Measurements from ENCODE around the gene CNGB1.
"Not testable (repeated sequence)": the region's sequence is repeated elsewhere in the genome, so short reads cannot be mapped to it uniquely, and the experiment has no call there.

Gene CNGB1

DNA sequence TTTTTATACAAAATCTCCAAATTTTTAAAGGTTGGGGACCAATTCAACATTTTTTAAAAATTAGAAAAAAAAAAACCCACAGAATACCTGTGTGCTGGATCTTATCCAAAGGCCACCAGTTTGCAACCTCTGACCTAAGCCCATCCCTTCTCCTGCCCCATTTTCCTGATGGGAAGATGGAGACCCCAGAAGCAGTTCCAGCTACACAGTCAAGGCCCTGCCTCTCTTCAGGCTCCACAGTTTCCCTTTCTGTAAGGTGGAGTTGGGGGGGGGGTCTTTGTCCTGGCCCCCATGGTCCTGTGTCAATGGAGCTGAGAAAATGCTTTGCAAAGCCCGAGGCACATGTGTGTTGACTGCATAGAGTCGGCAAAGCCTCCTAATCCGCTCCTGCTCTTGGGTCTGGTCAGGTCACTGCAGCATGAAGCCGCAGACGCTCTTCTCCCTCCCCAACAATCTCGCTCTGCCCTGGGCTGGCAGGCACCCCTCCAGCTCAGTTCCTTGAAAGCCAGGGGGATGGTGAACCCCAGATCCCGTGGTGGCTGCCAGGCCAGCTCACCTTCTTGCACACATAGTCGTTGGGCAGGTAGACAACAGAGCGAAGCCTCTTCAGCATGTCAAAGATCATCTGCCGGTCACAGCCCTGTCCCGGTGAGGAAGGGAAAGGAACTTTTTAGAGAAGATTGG, 70.0 kb downstream of the CNGB1 start:
- DNase-seq, result no peak

DNA sequence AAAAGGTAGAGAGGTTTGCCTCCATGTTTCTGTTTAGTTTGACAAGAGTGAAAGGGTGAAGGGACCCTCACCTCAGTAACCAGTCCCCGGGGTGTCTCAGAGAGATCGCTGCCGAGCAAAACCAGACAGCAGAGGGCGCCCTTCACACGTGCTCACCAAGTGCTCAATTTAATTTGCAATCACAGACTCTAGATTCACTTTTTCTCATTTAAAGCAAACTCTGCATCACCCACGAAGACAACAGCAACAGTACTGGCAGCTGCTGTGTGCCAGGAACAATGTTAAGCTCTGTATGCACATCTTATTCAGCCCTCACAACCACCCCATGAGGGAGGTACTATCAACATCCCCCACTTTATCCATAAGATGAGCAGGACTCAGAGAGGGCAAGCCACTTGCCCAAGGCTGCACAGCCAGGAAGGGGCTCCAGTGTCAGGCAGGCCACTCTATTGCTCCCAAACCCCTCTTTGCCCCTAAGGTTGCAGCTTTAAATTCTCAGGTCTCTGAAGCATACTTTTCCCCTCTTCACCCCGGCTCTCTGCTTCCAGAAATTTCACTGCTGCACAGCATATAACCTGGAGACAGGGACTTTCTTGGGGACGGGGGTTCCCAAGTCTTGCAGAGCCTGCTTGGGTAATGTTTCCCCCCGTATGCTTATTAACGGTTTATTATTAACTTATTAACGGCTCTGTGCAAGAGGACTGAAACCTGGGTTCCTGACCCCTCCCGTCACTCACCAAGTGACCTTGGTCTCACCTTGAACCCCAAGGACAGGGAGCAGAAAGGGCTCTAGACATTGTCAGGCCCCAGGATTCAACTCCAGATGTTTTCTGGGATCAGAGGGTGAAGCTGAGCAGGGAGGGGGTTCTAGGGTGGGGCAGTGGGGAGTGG, 70.9 kb downstream of the CNGB1 start:
- DNase-seq, result peak; percentile 36

DNA sequence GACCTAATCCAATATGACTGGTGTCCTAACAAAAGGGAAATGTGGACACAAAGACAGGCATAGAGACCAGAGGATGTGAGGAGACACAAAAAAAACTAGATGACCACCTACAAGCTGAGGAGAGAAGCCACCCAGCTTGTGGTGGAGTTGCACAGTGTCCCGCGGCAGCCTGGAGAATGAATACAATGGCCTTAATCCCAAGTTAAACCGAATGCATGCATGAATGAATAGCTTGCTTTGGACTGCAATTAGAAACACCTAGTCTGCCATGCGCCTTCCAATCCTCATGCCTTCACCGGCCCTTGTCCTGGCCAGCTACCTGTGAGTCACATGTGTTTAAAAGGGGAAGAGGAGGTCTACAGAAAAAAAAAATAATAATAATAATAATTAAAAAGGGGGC, 72.0 kb downstream of the CNGB1 start:
- DNase-seq, result no peak

DNA sequence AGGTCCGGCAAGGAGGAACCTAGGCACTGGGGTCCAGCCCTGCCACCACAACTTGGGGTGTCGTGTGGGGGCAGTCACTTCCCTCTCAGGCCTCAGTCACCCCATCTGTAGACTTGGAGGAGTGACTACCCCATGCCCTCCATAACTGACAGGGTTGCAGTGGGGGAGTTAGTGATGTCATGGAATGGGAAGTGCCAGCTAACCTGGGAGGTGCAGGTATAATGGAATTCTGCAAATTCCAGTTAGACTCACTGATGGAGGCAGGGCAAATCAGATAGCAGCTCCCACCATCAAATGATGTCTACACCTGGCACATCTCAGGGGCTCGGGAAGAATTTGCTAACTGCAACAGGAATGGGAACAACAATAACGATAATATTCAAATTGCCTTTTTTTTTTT, 72.9 kb downstream of the CNGB1 start:
- no peak for DNase-seq

DNA sequence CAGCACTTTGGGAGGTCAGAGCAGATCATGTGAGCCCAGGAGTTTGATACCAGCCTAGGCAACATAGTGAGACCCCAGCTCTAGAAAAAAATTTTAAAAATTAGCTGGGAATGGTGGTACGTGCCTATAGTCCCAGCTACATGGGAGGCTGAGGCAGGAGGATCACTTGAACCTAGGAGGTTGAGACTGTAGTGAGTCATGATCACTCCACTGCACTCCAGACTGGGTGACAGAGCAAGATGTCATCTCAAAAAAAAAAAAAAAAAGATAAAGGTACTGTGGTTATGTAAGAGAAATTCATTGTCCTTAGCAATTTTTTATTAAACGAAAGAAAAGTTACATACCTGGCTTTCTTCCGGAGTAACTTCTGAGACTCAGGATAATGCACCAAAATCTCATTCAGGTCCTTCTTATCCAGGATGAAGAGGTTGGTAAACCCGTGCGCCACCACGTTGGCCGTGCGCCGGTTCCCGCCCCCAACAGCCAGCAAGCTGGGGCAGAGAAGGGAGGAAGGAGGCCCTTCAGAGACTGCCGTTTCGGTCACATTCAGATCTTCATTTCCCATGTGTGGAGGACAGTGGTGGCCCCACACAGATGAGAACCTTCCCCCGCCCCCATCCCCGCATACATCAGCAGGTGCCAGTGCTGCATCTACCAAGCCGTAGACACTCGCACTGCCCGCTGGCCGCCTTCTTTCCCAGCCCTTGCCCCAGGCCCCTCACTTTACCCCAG, 73.7 kb downstream of the CNGB1 start:
- no peak for DNase-seq

DNA sequence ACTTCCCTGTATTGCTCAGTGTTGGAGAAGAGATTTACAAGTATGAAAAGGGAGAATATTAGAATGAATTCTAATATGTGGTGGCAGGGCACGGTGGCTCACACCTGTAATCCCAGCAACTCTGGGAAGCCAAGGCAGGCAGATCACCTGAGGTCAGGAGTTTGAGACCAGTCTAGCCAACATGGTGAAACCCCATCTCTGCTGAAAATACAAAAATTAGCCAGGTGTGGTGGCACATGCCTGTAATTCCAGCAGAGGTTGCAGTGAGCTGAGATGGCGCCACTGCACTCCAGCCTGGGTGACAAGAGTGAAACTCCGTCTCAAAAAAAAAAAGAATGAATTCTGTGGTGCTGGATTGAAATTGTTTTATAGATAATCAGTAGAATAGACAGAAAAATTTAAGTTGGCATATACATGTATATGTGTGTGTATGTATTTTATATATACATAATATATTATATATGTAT, 75.8 kb downstream of the CNGB1 start:
- DNase-seq, result not testable (repeated sequence)

DNA sequence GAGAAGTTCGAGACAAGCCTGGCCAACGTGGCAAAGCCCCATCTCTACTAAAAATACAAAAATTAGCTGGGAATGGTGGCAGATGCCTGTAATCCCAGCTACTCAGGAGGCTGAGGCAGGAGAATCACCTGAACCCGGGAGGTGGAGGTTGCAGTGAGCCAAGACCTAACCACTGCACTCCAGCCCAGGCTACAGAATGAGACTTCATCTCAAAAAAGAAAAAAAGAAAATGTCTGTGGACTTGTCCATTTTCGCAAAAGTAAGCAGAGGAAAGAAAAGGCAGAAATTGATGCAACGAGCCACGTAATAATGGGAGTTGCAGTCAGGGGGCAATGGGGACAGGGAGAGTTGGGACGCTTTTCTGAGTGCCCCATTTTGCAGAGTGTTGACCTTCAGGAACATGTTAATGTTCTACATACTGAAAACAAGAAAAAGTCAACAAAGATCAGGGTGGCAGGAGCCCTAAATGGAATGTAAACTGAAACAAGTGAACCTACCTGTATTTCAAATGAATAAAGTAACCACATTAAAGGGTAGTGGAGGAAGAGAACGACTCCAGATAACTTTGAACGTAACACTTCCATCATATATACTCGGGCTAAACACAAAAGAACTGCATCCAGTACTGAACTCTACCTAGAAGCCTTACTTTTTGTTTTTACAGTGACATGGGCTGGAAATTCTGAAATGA, 76.4 kb downstream of the CNGB1 start:
- no peak for DNase-seq

DNA sequence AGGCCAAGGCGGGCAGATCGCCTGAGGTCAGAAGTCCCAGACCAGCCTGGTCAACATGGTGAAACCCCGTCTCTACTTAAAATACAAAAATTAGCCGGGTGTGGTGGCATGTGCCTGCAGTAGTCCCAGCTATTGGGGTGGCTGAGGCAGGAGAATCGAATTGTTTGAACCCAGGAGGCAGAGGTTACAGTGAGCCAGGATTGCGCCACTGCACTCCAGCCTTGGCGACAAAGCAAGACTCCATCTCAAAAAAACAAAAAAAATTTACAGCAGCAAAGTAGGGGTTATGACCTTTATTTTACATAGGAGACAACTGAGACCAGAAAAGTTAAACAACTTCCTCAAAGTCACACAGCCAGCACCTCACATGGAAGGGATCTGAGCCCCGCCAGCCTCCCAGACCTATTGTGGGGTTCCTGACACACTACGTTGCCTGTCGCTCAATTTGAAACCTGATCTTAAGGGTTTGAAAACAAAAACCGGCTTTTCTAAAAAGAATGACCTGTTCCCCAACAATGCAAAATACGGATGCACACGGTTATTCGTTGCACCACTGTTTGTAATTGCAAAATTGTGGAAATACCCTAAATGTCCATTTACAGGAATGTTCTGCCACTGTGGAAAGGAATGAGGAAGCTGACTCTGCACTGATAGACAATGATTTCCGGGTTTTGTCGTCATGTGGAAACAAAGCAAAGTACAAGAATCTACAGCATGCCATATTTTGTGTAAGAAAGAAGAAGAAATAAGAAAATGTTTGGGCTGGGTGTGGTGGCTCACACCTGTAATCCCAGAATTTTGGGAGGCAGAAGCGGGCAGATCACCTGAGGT, 77.2 kb downstream of the CNGB1 start:
- DNase-seq, result no peak

DNA sequence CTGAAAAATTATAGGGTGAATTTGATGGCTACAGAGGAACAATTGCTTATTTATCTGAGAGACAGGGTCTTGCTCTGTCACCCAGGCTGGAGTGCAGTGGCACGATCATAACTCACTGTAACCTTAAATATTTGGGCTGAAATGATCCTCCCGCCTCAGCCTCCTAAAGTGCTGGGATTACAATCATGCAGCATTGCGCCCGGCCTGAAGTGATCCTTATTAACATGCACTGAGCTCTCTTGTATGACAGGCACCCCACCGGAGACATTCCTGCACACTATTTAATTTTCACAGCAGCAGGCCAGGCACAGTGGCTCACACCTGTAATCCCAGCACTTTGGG, 77.7 kb downstream of the CNGB1 start:
- DNase-seq, result no peak

DNA sequence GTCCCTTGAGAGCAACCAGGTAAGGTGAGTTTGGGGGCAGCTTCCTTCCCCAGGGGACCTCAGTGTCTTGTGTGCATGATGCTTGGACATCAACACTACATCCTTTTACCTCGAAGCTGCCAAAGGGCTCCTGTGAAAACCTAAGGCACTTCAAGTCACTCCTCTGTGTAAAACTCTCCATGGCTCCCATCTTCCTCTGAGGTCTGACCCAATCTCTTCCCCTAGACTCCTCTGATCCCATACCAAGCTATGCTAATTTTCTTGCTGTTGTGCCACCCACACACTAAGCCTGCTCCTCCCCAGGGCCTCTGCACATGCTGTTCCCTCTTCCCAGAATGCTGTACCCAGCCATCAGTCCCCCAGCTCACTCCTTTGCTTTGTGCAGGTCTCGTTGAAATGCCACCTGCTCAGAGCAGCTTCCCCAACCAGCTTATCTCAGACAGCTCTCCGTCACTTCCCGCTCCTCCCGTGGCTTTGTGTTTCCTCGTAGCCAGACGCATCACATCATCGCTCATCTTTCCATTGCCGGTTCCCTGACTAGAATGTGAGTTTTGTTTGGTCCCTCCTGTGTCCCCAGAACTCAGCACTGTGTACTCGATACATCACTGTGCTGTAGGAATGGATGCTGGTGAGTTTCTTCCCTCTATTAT, 78.4 kb downstream of the CNGB1 start:
- no peak for DNase-seq

DNA sequence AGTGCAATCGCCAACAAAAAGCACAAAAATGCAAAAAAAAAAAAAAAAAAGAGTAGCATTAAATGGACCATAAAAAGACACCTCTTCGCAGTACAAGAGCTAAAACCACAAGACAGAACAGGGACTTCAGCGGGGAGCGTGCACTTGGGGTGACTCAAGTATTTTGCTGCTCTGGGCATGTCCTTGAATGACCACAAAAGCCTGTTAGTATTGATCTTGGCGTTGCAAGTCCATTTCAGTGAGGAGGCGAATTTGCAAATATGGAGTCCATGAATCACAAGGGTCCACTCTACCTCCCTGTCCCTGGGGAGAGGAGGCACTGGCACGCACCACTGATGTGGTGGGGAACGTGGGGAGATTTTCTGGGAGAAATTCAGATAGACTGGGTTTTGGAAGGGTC, 78.9 kb downstream of the CNGB1 start:
- no peak for DNase-seq

DNA sequence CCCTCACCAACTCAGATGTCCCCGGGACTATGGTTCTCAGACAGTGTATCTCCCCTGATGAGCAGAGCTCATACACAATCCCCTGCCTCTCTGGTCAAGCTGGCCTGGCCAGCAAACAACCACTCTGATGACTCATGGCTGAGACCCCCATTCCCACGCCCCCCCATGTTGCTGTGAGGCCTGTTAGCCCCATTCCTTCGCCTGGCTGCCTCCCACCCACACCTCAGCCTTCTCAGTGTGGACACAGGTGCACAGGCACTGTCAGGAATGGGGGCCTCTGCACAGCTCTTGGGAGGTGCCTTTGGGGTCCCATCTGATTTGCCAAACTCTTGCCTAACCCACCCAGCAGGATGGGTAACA, 80.2 kb downstream of the CNGB1 start:
- DNase-seq, result no peak

DNA sequence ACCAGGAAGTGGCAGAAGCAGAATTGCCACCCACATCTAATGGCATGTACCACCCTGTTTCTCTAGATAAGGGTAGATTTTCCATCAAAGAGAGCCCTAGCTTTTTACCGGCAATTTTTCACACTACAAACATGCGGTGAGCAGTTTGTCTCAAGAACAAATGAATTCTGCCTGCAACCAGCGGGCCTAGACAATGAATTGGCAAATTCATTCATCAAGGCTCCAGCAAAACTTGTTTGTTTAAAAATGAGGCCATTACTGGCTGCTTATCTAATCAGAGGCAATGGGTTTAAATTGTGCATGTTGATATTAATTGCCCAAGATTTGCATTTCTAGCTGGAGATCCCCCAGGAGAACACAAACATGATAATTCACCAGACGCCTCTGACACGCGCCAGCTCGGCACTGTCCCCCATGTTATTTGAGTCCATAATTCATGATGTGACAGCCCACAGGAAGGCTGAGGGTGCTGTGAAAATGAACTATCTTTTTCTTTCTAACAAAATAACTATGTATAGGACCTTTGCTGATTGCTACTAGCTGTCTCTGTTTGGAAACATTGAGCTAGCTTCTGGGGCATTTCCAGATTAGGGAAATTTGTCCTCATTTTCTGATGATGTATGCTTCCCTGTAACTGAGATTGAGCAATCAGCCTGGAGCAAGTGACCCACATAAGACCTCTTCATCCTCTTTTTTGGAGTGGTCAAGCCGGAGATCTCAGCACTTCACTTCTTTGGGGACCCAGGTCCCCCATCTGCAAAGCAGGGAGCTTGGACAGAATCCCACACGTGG, 80.8 kb downstream of the CNGB1 start:
- DNase-seq, result no peak

DNA sequence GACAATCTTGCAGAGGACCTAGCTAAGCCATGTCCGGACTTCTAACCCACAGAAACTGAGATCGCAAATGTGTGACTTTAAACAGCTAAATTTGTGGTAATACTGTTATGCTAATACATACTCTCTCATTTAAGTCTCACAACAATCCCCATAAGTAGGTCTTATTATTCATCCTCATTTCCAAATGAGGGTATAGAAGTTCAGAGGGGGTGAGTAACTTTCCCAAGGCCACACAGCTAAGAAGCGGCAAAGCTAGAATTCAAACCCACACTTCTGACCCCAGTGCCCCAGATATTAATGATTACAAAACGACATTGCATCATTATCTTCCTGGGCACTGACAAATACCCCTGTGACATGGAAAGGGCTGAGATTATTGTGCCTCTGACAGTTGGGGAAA, 81.4 kb downstream of the CNGB1 start:
- no peak for DNase-seq

DNA sequence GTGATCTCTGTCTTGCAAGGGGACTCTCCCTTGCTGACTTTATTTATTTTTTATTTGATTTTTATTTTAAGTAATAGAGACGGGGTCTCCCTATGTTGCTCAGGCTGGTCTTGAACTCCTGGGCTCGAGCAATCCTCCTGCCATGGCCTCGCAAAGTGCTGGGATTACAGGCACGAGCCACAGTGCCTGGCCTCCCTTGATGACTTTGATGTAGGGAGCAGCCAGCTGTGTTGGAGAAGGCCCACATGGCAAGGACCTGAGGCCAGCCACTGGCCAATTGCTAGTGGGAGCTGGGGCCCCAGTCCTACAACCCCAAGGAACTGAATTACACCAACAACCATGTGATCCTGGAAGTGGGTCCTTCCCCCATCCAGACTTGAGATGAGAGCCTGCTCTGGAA, 81.8 kb downstream of the CNGB1 start:
- no peak for DNase-seq

DNA sequence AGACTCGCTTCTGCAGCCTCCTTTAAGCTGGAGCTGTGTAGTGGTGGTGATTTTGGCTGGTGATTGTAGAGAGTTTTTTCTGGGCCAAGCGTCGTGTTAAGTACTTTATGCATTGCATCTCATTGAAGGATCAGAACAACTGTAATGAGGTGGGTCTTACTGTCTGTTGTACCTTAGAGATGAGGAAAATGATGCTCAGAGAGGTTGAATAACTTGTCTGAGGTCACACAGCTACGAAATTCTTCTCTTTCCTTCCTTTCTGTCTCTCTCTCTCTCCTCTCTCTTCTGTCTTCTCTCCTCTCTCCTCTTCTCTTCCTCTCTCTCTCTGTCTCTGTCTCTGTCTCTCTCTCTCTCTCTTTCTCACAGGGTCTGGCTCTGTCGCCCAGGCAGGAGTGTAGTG, 82.8 kb downstream of the CNGB1 start:
- DNase-seq, result no peak

DNA sequence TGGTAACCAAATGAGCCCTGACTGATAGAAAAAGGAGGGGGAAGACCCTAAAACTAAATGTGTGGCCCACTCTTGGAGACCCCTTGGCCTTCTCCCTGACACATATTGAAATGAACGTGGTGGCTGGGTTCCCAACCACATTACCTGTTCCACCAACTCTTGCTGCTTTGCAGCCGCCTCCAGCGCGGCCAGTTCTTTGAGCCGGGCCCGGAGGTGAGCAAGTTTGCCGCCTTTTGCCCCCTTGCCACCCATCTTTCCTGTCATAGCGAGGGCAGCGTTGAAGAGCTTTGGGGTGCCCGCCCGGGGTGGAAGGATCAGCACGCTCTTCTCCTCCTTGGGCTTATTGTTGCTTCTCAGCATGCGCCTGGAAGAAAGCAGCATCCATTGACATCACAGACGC, 83.2 kb downstream of the CNGB1 start:
- no peak for DNase-seq

DNA sequence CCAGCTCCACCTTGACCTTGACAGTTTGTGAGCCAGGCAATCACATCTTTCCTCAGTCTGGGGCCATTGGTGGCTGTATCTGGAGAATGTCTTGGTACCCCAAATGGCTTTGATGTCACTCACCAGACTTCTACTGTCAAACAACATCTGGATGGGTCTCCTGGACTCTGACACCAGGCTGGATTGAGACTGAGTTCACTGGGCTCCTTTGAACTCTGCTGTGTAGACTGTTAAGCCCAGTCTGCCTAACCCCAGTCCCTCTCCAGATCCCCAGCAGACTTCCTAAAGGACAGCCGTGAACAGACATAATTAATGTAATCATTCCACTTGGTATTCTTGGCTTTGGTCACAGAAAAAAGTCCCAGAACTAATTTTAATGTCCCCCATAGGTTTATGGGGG, 84.5 kb downstream of the CNGB1 start:
- DNase-seq, result no peak

DNA sequence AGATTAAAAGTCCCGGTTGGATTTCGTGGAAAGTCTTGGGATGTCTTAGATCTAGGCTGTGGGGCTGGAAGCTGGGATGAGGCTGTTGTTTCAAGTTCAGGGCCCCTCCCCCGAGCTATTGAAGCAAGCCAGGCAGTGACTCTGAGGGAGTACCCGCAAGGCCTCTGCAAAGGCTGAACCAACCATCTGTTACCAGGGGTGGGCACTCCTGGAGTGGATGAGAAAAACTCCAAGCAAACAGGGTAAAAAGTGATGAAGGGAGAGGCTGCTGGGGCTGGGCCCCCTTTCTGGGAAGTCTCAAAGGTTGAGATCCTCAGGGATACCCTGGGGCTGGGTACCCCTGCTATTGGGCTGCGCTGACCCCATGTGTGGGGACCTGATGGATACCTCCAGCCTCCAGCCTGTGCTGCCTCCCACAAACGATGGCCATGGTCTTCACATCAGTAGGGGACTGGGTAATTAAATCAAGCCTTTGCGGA, 86.2 kb downstream of the CNGB1 start:
- DNase-seq, result no peak

DNA sequence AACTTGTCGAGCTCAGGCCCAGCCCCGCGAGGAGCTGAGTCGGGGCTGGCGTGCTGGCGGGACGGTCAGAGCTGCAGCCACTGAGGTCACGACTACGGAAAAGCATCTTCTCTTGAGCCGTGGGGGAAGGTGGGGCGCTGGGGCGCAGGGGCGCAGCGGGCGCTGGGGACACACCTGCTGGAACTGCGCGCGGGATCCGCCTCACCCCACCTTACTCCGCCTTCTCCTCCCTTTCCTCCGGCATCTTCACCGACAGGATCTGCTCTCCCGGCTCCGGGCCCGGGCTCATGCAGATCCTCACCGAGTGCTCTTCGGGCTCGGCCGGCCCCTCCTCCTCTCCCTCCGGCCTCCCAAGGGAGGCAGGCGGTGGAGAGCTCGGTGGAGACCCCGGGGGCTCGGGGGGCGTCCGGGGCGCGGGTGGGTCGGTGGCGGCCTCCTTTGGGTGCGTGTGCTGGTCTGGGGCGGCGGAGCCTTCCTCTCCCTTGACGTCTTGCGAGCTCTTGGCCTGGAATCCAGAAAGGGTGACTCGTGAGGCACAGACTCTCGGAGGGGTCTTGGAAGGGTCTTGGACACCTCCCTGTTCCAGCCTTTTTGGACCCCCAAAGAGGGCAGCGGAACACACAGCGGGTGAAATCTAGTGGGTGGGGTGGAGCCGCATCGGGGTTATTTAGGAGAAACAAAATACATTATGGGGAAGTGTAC, 86.8 kb downstream of the CNGB1 start:
- no peak for DNase-seq
